ENCODE measurements around the gene CYSRT1. TPM values are rescaled to one million over a fixed set of nuclear protein-coding genes. Genes with fewer than 3 reads are reported as not detected.
A peak's percentile ranks its signal among the peaks of the same experiment; 100 is the strongest.

CYSRT1 gene
- total and polyA plus RNA-seq, 2 donors (not counting 1 experiment from before 2014, with no cell fraction given), result 0.22 to 0.51 TPM

DNA sequence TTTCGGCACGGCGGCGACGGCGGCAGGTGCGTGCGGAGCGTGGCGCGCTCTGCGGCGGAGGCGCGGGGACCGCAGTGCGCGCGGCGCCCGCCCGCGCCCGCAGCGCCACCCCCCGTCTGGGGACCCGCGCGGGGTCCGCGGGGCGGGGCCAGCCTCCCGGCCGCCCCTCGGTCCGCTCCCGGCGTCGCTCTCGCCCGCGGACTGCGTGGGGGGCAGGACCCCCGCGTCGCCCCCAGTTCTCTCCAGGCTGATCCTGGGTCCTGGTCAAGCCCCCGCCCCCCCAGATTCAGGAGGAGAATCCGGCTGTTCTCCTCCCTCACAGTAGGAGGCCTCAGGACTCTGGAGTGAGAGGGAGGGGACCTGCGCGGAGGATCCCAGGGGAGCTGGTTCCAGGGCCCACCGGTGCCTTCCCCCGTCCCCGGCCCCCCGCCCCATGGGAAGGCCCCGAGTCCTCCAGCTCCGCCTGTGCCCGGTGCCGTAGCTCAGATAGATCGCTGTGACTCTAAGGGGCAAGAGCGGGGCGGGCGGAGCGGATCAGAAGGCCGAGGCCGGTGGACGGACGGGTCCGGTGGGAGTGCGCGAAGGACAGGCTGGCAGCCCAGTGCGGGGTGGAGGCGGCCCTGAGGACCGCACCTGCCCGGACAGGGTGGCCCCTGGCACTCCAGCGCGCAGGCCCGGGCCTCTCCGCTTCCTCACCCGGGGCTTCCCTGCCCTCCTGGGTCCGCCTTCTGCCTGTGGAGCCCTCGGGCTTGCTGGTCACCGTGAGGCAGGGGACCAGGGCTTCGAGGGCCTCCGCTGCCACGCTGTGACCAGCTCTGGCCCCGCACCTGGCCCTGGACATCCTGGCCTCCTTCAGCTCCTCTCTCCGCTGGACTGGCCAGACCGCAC lies 2.5 kb upstream of the CYSRT1 start, which contains the start of gene RNF208:
Gene RNF208 (minus strand): TSS at position 51 of the 888 bp plus-strand sequence. CDS start 1,028 bp downstream, outside the sequence.
- peak within 1 kb of the TSS; percentile 79 for H2AFZ ChIP-seq (ENCODE audit: insufficient read depth, low read depth, low read length, poor library complexity, severe bottlenecking)
- intact Hi-C loops (cut with micrococcal nuclease), result loop anchor here (1.0 to 5.0 kb wide), 7 partner anchors 14 to 385 kb away; partner anchors contain the start of genes ARRDC1, NDOR1, TMEM203 and TPRN

More for the DNA sequence above, 2.5 kb upstream of the CYSRT1 start, which contains the start of gene RNF208:
- no peaks in the 10 kb centered on the region for H3K9me3 Mint-ChIP-seq (ENCODE audit: insufficient read depth)
- ChIA-PET POLR2A (interaction anchor here (0.5 to 3.1 kb wide), 10 partner anchors 8 to 193 kb away, joined by 3 to 15 read pairs (median 8); partner anchors contain the start of genes ANAPC2, NDOR1, SSNA1 and TMEM203), CTCF (interaction anchor here (0.5 to 7.0 kb wide), 11 partner anchors 16 to 193 kb away, joined by 3 to 76 read pairs (median 4); partner anchors contain the start of genes ANAPC2, NDOR1, SSNA1 and TMEM203)
- peak within 1 kb of the TSS; percentile 82 for H3K27ac Mint-ChIP-seq
- Histone ChIP-seq H3K36me3 (replicated peaks in 1 of 2; ENCODE audit: control extremely low read depth in 1 of 2, control insufficient read depth in 1 of 2, extremely low read depth in 1 of 2, insufficient read depth in 2 of 2, low read length in 1 of 2) (no peaks in the 10 kb centered on the region), H4K20me1 (ENCODE audit: control insufficient read depth, insufficient read depth, low read length, poor library complexity, severe bottlenecking) (no peaks in the 10 kb centered on the region), H3K9ac (ENCODE audit: low read length) (peak within 1 kb of the TSS; percentile 73), H3K4me1 (ENCODE audit: control insufficient read depth in 2 of 2, insufficient read depth in 2 of 2, low read length in 2 of 2) (peaks cover 12 to 29% of the 10 kb centered on the region in 2 donors), H3K4me2 (replicated peaks; ENCODE audit: low read depth, low read length, poor library complexity, severe bottlenecking) (peak within 1 kb of the TSS; percentile 95), H3K79me2 (ENCODE audit: control insufficient read depth, insufficient read depth, low read length) (no peaks in the 10 kb centered on the region), H3K4me3 (ENCODE audit: control extremely low read depth in 1 of 5, extremely low read depth in 1 of 5, insufficient read depth in 1 of 5, low read depth in 2 of 5, low read length in 4 of 5) (peak within 1 kb of the TSS; percentile 5 to 73 (median 63)), H3K27me3 (replicated peaks in 1 of 4; ENCODE audit: control extremely low read depth in 1 of 4, control insufficient read depth in 3 of 4, insufficient read depth in 4 of 4, low read length in 3 of 4) (peaks cover 0 to 8% (median 0%) of the 10 kb centered on the region in 4 experiments), H3K9me3 (ENCODE audit: control extremely low read depth in 1 of 3, control insufficient read depth in 2 of 3, insufficient read depth in 1 of 3, low read length in 2 of 3) (no peaks in the 10 kb centered on the region), H3K27ac (ENCODE audit: low read length in 2 of 2) (peak within 1 kb of the TSS; percentile 38 to 71)
- no peak for ATAC-seq (ENCODE audit: low read depth)
- H3K4me3 Mint-ChIP-seq, result peak within 1 kb of the TSS; percentile 86
- TF ChIP-seq, protein P1, sequence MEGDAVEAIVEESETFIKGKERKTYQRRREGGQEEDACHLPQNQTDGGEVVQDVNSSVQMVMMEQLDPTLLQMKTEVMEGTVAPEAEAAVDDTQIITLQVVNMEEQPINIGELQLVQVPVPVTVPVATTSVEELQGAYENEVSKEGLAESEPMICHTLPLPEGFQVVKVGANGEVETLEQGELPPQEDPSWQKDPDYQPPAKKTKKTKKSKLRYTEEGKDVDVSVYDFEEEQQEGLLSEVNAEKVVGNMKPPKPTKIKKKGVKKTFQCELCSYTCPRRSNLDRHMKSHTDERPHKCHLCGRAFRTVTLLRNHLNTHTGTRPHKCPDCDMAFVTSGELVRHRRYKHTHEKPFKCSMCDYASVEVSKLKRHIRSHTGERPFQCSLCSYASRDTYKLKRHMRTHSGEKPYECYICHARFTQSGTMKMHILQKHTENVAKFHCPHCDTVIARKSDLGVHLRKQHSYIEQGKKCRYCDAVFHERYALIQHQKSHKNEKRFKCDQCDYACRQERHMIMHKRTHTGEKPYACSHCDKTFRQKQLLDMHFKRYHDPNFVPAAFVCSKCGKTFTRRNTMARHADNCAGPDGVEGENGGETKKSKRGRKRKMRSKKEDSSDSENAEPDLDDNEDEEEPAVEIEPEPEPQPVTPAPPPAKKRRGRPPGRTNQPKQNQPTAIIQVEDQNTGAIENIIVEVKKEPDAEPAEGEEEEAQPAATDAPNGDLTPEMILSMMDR (IDR thresholded peaks at IDR 0.05), result no peak
- TF ChIP-seq EZH2 (IDR thresholded peaks at IDR 0.05; ENCODE audit: borderline replicate concordance, insufficient read depth, low read depth, low read length, poor library complexity, severe bottlenecking), result no peak
- 3% methylated on average over 76 of the region's 88 CpGs for WGBS (ENCODE audit: insufficient coverage)
- peaks cover under 1% of the 10 kb centered on the region for H3K27me3 Mint-ChIP-seq
- DNase-seq, result no peak
- peaks cover 13% of the 10 kb centered on the region for H3K4me1 Mint-ChIP-seq
